VCaP (cell line): ENCODE results near the gene DSTN.

Experiments used
- H3K27ac ChIP-seq: fragments of 450-650 bp; 2 replicates; pipeline ENCODE4 v1.5.1; 2017
- TF ChIP-seq, protein P1 (sequence below): fragments of 450-650 bp; conservative IDR thresholded peaks from 2 replicates; pipeline ENCODE4 v1.5.1; 2017; ENCODE audit warnings: mild to moderate bottlenecking, moderate library complexity

DSTN gene

DNA sequence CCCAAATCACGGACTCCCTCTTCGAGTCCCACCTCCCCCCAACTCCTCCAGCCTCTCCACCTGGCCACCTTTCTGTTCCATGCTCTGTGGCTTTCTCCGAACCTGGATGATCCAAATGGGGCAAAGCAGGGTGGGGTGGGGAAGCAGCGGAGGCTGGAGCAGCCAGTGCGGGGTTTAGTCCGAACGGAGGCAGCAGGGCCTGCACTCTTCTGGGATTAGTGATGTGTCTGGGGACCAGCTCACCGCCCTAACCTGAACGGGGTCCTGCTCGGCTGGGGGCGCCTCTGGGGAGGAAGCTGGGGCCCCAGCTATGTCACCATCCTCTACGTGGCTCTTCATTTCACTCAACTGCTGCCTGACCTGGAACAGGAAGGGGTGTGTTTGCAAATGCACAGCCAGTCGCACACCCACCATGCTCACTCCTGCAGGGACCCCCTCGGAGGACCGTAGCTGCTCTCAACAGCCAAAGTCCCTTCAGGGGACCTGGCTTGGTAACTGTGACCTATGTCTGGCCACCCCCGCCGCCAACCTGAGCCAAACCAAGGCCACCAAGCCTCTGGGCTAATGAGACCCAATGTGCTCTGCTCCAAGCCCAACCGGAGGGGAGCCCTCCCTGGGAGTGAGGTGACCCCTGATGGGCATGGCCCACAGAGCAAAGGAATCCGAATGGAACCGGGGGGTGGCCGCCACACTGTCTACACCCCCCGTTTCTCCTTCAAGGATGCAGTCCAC is 46.8 kb downstream of the DSTN start:
- TF ChIP-seq, protein P1, sequence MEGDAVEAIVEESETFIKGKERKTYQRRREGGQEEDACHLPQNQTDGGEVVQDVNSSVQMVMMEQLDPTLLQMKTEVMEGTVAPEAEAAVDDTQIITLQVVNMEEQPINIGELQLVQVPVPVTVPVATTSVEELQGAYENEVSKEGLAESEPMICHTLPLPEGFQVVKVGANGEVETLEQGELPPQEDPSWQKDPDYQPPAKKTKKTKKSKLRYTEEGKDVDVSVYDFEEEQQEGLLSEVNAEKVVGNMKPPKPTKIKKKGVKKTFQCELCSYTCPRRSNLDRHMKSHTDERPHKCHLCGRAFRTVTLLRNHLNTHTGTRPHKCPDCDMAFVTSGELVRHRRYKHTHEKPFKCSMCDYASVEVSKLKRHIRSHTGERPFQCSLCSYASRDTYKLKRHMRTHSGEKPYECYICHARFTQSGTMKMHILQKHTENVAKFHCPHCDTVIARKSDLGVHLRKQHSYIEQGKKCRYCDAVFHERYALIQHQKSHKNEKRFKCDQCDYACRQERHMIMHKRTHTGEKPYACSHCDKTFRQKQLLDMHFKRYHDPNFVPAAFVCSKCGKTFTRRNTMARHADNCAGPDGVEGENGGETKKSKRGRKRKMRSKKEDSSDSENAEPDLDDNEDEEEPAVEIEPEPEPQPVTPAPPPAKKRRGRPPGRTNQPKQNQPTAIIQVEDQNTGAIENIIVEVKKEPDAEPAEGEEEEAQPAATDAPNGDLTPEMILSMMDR: no peak
- H3K27ac ChIP-seq: peak overlapping the region; percentile 47; the same call in 1 of the 2 replicates

DNA sequence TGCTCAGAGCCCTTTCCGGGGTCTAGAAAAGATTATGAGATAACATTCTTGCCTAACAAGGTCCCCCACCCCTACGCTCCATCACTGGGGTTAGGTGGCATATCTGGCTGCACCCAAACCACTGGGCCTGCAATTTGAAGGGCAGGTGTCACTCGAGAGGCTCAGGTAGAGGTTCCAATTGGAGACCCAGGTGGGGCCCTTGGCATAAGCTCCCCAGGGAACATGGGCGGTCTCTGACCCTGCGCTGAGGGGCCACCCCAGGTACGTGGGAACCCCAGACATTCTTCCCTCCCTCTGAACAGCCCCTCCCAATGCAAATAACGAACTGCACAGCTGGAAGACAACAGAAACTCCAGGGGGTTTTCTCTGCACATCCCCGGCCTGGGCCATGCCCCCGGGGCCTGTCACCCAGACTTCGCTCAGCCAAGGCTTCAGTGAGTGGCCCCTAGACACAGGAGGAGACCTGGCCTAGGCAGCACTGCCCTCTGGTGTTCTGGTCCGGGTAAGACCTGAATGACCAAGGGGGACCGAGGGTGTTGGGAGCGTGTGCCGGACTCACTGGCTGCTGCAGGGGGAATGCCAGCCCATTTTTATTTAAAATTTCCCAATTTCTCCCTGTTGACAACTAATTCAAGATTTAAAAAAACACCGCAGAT is 47.5 kb downstream of the DSTN start:
- TF ChIP-seq, protein P1: peak; percentile 98

DNA sequence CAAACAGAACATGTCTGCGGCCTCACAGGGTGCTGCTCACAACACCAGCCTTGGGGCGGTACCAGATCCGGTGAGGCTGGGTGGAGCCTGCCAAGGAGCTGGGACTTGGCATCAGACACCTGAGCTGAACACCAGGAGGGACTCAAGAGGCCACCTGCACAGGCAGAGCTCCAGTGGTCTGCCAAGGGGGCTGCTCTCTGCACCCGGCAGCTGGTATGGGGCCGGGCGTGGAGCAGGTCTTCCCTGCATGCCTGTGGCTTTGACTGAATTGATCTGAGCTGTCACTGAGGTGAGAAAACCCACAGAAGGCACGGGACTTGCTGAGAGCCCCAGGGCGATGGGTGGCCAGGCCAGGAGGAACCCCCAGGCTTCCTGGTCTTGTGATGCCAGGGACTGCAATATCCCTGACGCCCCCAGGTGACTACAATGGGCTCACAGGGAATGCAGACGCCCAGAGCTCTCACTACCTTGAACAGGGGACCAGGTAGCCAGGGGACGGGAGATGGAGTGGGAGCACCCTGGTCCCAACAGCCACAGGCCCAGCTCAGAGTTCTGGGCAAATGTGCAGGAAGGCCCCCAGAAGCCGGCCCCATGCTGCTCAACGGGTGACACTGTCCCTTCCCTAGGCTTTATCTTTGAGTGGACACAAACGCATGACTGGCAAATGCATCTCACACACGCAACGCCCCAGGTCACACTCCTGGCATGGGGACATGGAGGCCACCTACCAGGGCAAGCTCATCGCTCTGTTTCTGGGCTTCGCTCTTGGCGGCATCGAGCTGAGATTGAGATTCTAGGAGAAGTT is 48.2 kb downstream of the DSTN start:
- H3K27ac ChIP-seq: peak overlapping the region; percentile 38; the same call in 1 of the 2 replicates
- TF ChIP-seq, protein P1: no peak; the same call in none of the 2 replicates

More for the DNA sequence above, 47.5 kb downstream of the DSTN start:
- H3K27ac ChIP-seq: peak overlapping the region; percentile 38; the same call in 1 of the 2 replicates

DNA sequence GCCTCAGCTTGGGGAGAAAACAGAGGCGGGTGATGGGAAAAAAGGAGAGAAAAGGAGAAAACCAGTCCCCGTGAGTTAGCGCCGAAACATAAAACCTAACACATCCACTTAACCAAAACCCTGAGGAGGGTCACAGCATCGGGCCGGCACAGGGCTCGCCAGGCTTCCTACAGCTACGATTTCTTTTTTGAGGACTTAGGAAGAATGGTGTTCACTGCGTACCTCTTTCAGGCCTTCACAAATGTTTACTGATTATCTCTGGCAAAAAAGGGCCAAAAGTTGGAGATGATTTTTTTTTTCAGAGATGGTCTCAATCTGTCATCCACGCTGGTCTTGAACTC is 48.8 kb downstream of the DSTN start:
- H3K27ac ChIP-seq: no peak overlapping the region
- TF ChIP-seq, protein P1: no peak

DNA sequence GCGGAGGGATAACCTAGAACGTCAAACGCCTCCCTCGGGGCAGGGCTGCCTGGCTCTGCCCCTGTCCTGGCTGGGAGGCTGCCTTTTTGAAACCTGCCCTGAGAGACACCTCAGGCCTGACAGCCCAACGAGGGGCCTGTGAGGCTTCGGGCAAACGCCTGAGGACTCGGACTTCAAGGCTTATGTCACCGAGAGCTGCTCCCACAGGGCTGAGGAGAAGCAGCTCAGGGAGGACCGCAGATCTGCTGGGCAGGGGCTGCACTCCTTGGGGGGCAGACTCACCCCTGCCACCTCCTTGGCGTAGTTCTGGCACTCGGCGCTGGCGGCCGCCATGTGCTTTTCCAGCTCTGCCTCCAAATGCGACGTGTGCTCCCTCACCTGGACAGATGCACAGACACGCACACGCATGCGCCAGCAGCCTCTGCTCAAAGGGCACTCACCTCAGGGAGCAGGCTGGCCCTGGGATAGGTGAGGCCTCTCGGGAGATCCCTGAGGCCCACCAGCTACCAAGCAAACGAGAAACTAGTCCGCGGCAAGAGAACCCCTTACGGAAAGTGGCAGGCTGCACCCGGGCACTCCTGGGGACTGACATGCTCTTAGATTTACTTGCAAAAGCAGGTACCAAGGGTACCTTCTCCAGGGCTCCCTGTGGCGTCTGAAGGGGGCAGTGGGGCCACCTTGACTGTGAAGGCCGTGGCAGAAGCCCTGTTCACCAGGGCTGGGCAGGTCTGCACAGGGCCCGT is 49.6 kb downstream of the DSTN start:
- TF ChIP-seq, protein P1: no peak
- H3K27ac ChIP-seq: no peak overlapping the region

DNA sequence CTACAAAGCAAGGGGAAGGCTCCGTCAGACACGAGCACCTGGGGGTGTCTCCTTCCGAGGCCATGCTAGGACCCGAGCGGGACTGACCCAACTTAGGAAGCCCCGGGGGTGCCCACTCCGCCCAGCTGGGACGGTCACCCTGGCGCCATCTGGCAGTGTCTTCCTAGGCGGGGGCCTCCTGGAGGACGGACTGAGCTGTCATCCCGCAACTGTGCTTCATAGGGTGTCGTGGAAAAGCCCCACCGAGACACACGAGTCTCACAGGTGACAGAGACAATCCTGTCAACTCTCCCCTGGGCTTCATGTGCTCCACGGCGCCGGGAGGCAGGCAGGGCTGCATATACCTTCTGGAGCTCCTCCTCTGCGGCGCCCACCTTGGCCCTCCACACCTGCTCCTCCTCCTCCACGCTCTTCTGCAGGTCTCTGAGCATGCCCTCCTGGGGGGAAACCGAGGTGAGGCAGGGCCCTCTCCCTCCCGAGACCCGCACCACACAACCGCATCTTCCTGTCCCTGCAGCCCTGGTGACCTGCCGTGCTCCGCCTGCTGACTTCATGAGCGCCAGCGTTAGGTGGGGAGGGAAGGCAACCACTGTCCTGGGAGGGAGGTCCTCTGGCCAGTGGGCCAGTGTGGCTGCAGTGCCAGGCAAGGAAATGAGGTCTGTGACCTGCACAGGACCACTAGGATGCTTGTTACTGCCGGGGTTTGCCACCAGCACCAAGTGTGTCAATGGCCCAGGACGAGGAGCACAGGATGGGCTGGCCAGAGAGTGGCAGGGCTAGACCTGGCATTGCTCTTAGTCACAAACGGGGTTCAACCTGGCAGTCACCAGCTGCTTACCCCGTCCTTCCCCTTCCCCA is 50.7 kb downstream of the DSTN start:
- TF ChIP-seq, protein P1: no peak
- H3K27ac ChIP-seq: no peak overlapping the region
